Mesenchymal stem cell (in vitro differentiated cells and primary cell): ENCODE results near the gene LSM10.

Experiments
- DNase-seq: peaks from one replicate; pipeline ENCODE4 v3.0.0-alpha.2; 2013
- H2AFZ ChIP-seq: one replicate; pipeline ENCODE4 v1.6.1; 2013; ENCODE audit warnings: low read depth, mild to moderate bottlenecking, control low read depth, inconsistent platforms, low read length, moderate library complexity
- H2AK5ac ChIP-seq: 2 replicates; pipeline ENCODE4 v1.6.1; 2013; ENCODE audit warnings: low read length, moderate library complexity, mild to moderate bottlenecking, inconsistent platforms; ENCODE audit not compliant: severe bottlenecking
- H2BK120ac ChIP-seq: one replicate; pipeline ENCODE4 v1.6.1; 2013; ENCODE audit warnings: low read depth, mild to moderate bottlenecking, inconsistent platforms, low read length, moderate library complexity
- H2BK12ac ChIP-seq, 2 experiments: one replicate each; pipeline ENCODE4 v1.6.1; 2013; ENCODE audit warnings: inconsistent platforms in 2 of 2, low read length in 2 of 2, mild to moderate bottlenecking in 2 of 2, moderate library complexity in 2 of 2, control low read depth in 1 of 2
- H2BK15ac ChIP-seq: one replicate; pipeline ENCODE4 v1.6.1; 2013; ENCODE audit warnings: mild to moderate bottlenecking, low read depth, inconsistent platforms; ENCODE audit not compliant: poor library complexity, severe bottlenecking
- H2BK5ac ChIP-seq: 2 replicates; pipeline ENCODE4 v1.6.1; 2013; ENCODE audit warnings: low read depth, mild to moderate bottlenecking, low read length, control low read depth, inconsistent platforms; ENCODE audit not compliant: poor library complexity, severe bottlenecking
- H3K14ac ChIP-seq, 2 experiments: one replicate each; pipeline ENCODE4 v1.6.1; 2013; ENCODE audit warnings: inconsistent platforms in 2 of 2, low read length in 2 of 2, control low read depth in 1 of 2, mild to moderate bottlenecking in 1 of 2, moderate library complexity in 1 of 2
- H3K18ac ChIP-seq, 2 experiments: one replicate each; pipeline ENCODE4 v1.6.1; 2013; ENCODE audit warnings: inconsistent platforms in 2 of 2, low read length in 2 of 2, control low read depth in 1 of 2, low read depth in 1 of 2, mild to moderate bottlenecking in 1 of 2
- H3K23ac ChIP-seq, 2 experiments: one replicate each; pipeline ENCODE4 v1.6.1; 2013; ENCODE audit warnings: inconsistent platforms in 2 of 2, low read length in 2 of 2, mild to moderate bottlenecking in 2 of 2, moderate library complexity in 2 of 2, control low read depth in 1 of 2
- H3K27ac ChIP-seq: 2 replicates; pipeline ENCODE4 v1.5.1; 2013; ENCODE audit warnings: mild to moderate bottlenecking, moderate library complexity, low read length, control low read depth, inconsistent platforms; ENCODE audit not compliant: poor library complexity, severe bottlenecking
- H3K27me3 ChIP-seq, 2 experiments: 2 replicates each; pipeline versions ENCODE4 v1.6.1 to v1.7.0; 2013; ENCODE audit warnings: low read length in 2 of 2, mild to moderate bottlenecking in 2 of 2, moderate library complexity in 2 of 2, control low read depth in 1 of 2, inconsistent platforms in 1 of 2; ENCODE audit not compliant: control insufficient read depth in 1 of 2, insufficient read depth in 1 of 2
- H3K36me3 ChIP-seq, 2 experiments: 2 replicates each; pipeline versions ENCODE4 v1.6.1 to v1.7.0; 2013; ENCODE audit warnings: low read length in 2 of 2, control low read depth in 1 of 2, inconsistent platforms in 1 of 2, low read depth in 1 of 2, mild to moderate bottlenecking in 1 of 2; ENCODE audit not compliant: insufficient read depth in 2 of 2, control insufficient read depth in 1 of 2
- H3K4ac ChIP-seq, 2 experiments: one replicate each; pipeline ENCODE4 v1.6.1; 2013; ENCODE audit warnings: inconsistent platforms in 2 of 2, low read length in 2 of 2, mild to moderate bottlenecking in 2 of 2, moderate library complexity in 2 of 2, control low read depth in 1 of 2, low read depth in 1 of 2
- H3K4me1 ChIP-seq: 2 replicates; pipeline ENCODE4 v1.6.1; 2013; ENCODE audit warnings: low read depth, low read length, control low read depth; ENCODE audit not compliant: control insufficient read depth, insufficient read depth
- H3K4me2 ChIP-seq: 2 replicates; pipeline ENCODE4 v1.6.1; 2013; ENCODE audit warnings: low read length, mild to moderate bottlenecking, inconsistent platforms; ENCODE audit not compliant: poor library complexity, severe bottlenecking
- H3K4me3 ChIP-seq, 2 experiments: 2 replicates each; pipeline versions ENCODE4 v1.5.1 to v1.7.0; 2013; ENCODE audit warnings: low read length in 2 of 2, mild to moderate bottlenecking in 2 of 2, control low read depth in 1 of 2, low read depth in 1 of 2; ENCODE audit not compliant: insufficient read depth in 1 of 2
- H3K79me1 ChIP-seq: replicated peaks from 2 replicates; pipeline ENCODE4 v1.6.1; 2013; ENCODE audit warnings: mild to moderate bottlenecking, control low read depth, low read length, inconsistent platforms; ENCODE audit not compliant: poor library complexity, severe bottlenecking
- H3K9ac ChIP-seq: 2 replicates; pipeline ENCODE4 v1.7.0; 2013; ENCODE audit warnings: mild to moderate bottlenecking, low read length, moderate library complexity
- H3K9me3 ChIP-seq: 2 replicates; pipeline ENCODE4 v1.7.0; 2013; ENCODE audit warnings: mild to moderate bottlenecking, low read length; ENCODE audit not compliant: control insufficient read depth
- H4K8ac ChIP-seq: one replicate; pipeline ENCODE4 v1.6.1; 2013; ENCODE audit warnings: inconsistent platforms, mild to moderate bottlenecking, low read length, moderate library complexity
- H4K91ac ChIP-seq: one replicate; pipeline ENCODE4 v1.6.1; 2013; ENCODE audit warnings: mild to moderate bottlenecking, low read length, inconsistent platforms
- WGBS: methylation state at CpG from one replicate; pipeline ENCODE4 v1.1.7; 2013; ENCODE audit warnings: mixed read lengths; 5-methylcytosine and 5-hydroxymethylcytosine counted together

LSM10 gene

GRCh38 chr1:36443297-36443696, 45.6 kb upstream of the LSM10 start:
- H2BK15ac ChIP-seq = no peak overlapping the region
- H4K91ac ChIP-seq = no peak overlapping the region
- H3K23ac ChIP-seq = no peak overlapping the region
- H2BK5ac ChIP-seq = no peak overlapping the region
- no peak overlapping the region for H2AFZ ChIP-seq
- H3K27ac ChIP-seq = no peak overlapping the region
- H3K9me3 ChIP-seq = no peaks in the 10 kb centered on the region
- no peak overlapping the region for H2BK12ac ChIP-seq
- 94% methylated on average over 2 of the region's 2 CpGs for WGBS
- H2BK120ac ChIP-seq = no peak overlapping the region
- no peak overlapping the region for H2AK5ac ChIP-seq
- H3K4me3 ChIP-seq = no peak overlapping the region
- H3K79me1 ChIP-seq = peaks cover under 1% of the 10 kb centered on the region
- no peak overlapping the region for H3K4ac ChIP-seq
- DNase-seq = no peak
- no peak overlapping the region for H3K4me2 ChIP-seq
- no peak overlapping the region for H3K9ac ChIP-seq
- no peak overlapping the region for H4K8ac ChIP-seq
- H3K14ac ChIP-seq = no peak overlapping the region
- peaks cover 0 to 14% of the 10 kb centered on the region in 2 experiments for H3K36me3 ChIP-seq
- no peaks in the 10 kb centered on the region for H3K4me1 ChIP-seq
- no peaks in the 10 kb centered on the region for H3K27me3 ChIP-seq
- H3K18ac ChIP-seq = no peak overlapping the region

- H2BK12ac ChIP-seq = no peak overlapping the region
- no peak overlapping the region for H2BK120ac ChIP-seq
- no peak overlapping the region for H3K23ac ChIP-seq
- no peak overlapping the region for H2BK15ac ChIP-seq
- no peak overlapping the region for H2AFZ ChIP-seq
- no peak overlapping the region for H4K8ac ChIP-seq
- H3K4me1 ChIP-seq = no peaks in the 10 kb centered on the region
- no peak overlapping the region for H3K9ac ChIP-seq
- peaks cover 1% of the 10 kb centered on the region for H3K79me1 ChIP-seq
- H3K36me3 ChIP-seq = peaks cover 0 to 15% of the 10 kb centered on the region in 2 experiments
- no peak overlapping the region for H3K18ac ChIP-seq
- H3K4me3 ChIP-seq = no peak overlapping the region
- H3K4me2 ChIP-seq = no peak overlapping the region
- no peak overlapping the region for H2BK5ac ChIP-seq
- H3K9me3 ChIP-seq = no peaks in the 10 kb centered on the region
- no peak for DNase-seq
- H3K27ac ChIP-seq = no peak overlapping the region
- no peak overlapping the region for H3K4ac ChIP-seq
- H3K14ac ChIP-seq = no peak overlapping the region
- H2AK5ac ChIP-seq = no peak overlapping the region
- H3K27me3 ChIP-seq = no peaks in the 10 kb centered on the region
- WGBS = no CpG with 5 or more reads among the region's 3 CpGs
- H4K91ac ChIP-seq = no peak overlapping the region
Measured at GRCh38 chr1:36442337-36442736, 44.6 kb upstream of the LSM10 start.

GRCh38 chr1:36440646-36441045, 42.9 kb upstream of the LSM10 start:
- Histone ChIP-seq H2AK5ac (no peak overlapping the region), H3K4me2 (no peak overlapping the region), H2BK120ac (no peak overlapping the region), H3K9ac (no peak overlapping the region), H3K4ac (no peak overlapping the region), H3K4me1 (peaks cover 4% of the 10 kb centered on the region), H3K23ac (no peak overlapping the region), H3K9me3 (no peaks in the 10 kb centered on the region), H3K36me3 (peaks cover 0 to 22% of the 10 kb centered on the region in 2 experiments), H2BK5ac (no peak overlapping the region), H3K27ac (no peak overlapping the region), H2AFZ (no peak overlapping the region), H4K91ac (no peak overlapping the region), H3K4me3 (no peak overlapping the region), H2BK15ac (no peak overlapping the region), H3K18ac (no peak overlapping the region), H2BK12ac (no peak overlapping the region), H3K27me3 (no peaks in the 10 kb centered on the region), H3K79me1 (peaks cover 1% of the 10 kb centered on the region), H3K14ac (no peak overlapping the region), H4K8ac (no peak overlapping the region)
- DNase-seq = no peak
- 93% methylated on average over 3 of the region's 3 CpGs for WGBS

- Histone ChIP-seq H3K9me3 (no peaks in the 10 kb centered on the region), H2BK12ac (no peak overlapping the region), H3K36me3 (peaks cover 0 to 22% of the 10 kb centered on the region in 2 experiments), H3K27me3 (no peaks in the 10 kb centered on the region), H2BK15ac (no peak overlapping the region), H3K4me1 (peaks cover 4% of the 10 kb centered on the region), H3K4me2 (no peak overlapping the region), H3K27ac (no peak overlapping the region), H3K23ac (no peak overlapping the region), H4K91ac (no peak overlapping the region), H2AK5ac (no peak overlapping the region), H3K4ac (no peak overlapping the region), H3K18ac (no peak overlapping the region), H3K9ac (no peak overlapping the region), H2BK5ac (no peak overlapping the region), H3K4me3 (no peak overlapping the region), H2AFZ (no peak overlapping the region), H3K14ac (no peak overlapping the region), H4K8ac (no peak overlapping the region), H3K79me1 (peaks cover 1% of the 10 kb centered on the region), H2BK120ac (no peak overlapping the region)
- WGBS = 100% methylated on average over 1 of the region's 3 CpGs
- no peak for DNase-seq
Measured at GRCh38 chr1:36440044-36440443, 42.3 kb upstream of the LSM10 start.
